ENCODE results near the gene ZNF735.

Gene ZNF735

DNA sequence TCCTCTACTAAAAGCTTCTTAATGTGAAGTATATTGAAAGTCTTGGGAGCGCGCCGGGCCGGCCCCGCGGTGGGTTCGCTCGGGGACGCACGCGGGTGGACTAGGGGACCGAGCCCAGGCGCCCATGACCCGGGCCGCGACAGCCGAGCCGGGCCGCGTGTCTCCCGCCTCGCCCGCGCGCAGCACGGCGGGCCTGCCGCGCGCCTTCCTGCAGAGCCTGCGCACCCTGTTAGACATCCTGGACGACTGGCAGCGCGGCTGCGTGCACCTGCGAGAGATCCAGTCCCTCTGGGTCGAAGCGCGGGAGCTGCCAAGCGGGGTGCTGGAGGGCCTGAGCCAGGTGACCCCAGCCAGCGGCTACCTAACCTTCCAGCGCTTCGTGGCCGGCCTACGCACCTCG is 25.4 kb upstream of the ZNF735 start:
- Histone ChIP-seq H3K9ac (no peak overlapping the region), H3K4me3 (ENCODE audit: low read depth, low read length) (no peak overlapping the region), H3K79me2 (no peaks in the 10 kb centered on the region), H3K27me3 (ENCODE audit: control insufficient read depth, insufficient read depth, low read length) (no peaks in the 10 kb centered on the region), H2AFZ (no peak overlapping the region), H3K9me3 (ENCODE audit: control insufficient read depth, low read length) (no peaks in the 10 kb centered on the region), H3K4me2 (ENCODE audit: low read length) (peak overlapping the region; percentile 44), H3K36me3 (ENCODE audit: control insufficient read depth, insufficient read depth, low read length) (no peaks in the 10 kb centered on the region), H3K27ac (no peak overlapping the region), H3K4me1 (no peaks in the 10 kb centered on the region)
- TF ChIP-seq, protein P1, sequence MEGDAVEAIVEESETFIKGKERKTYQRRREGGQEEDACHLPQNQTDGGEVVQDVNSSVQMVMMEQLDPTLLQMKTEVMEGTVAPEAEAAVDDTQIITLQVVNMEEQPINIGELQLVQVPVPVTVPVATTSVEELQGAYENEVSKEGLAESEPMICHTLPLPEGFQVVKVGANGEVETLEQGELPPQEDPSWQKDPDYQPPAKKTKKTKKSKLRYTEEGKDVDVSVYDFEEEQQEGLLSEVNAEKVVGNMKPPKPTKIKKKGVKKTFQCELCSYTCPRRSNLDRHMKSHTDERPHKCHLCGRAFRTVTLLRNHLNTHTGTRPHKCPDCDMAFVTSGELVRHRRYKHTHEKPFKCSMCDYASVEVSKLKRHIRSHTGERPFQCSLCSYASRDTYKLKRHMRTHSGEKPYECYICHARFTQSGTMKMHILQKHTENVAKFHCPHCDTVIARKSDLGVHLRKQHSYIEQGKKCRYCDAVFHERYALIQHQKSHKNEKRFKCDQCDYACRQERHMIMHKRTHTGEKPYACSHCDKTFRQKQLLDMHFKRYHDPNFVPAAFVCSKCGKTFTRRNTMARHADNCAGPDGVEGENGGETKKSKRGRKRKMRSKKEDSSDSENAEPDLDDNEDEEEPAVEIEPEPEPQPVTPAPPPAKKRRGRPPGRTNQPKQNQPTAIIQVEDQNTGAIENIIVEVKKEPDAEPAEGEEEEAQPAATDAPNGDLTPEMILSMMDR (IDR thresholded peaks at IDR 0.05) = no peak

DNA sequence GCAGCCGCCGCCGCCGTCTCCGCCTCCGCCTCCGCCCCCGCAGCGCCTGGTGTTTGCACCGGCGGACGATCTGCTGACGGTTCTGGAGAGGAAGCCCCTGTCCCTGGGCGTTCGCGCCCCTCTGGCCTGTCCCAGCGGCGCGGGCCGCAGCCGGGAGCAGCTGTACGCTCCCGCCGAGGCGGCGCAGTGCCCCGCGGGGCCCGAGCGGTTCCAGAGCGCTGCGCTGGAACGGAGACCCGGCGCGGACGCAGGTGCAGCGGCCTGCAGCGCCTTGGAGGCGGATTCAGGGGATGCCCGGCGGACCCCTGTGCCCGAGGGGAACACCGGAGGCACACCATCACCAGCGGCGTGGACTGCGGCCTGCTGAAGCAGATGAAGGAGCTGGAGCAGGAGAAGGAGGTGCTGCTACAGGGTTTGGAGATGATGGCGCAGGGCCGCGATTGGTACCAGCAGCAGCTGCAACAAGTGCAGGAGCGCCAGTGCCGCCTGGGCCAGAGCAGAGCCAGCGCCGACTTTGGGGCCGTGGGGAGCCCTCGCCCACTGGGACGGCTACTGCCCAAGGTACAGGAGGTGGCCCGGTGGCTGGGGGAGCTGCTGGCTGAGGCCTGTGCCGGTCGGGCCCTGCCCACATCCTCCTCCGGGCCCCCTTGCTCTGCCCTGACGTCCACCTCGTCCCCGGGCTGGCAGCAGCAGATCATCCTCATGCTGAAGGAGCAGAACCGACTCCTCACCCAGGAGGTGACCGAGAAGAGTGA is 24.8 kb upstream of the ZNF735 start:
- H3K9me3 ChIP-seq (ENCODE audit: control insufficient read depth, low read length) = no peaks in the 10 kb centered on the region
- peak overlapping the region; percentile 44 for H3K4me2 ChIP-seq (ENCODE audit: low read length)
- H3K27me3 ChIP-seq (ENCODE audit: control insufficient read depth, insufficient read depth, low read length) = no peaks in the 10 kb centered on the region
- H3K4me3 ChIP-seq (ENCODE audit: low read depth, low read length) = peak overlapping the region; percentile 27
- no peaks in the 10 kb centered on the region for H3K4me1 ChIP-seq
- no peak overlapping the region for H2AFZ ChIP-seq
- no peak overlapping the region for H3K9ac ChIP-seq
- H3K27ac ChIP-seq = no peak overlapping the region
- no peaks in the 10 kb centered on the region for H3K36me3 ChIP-seq (ENCODE audit: control insufficient read depth, insufficient read depth, low read length)
- no peaks in the 10 kb centered on the region for H3K79me2 ChIP-seq
- TF ChIP-seq, protein P1 (IDR thresholded peaks at IDR 0.05) = no peak

DNA sequence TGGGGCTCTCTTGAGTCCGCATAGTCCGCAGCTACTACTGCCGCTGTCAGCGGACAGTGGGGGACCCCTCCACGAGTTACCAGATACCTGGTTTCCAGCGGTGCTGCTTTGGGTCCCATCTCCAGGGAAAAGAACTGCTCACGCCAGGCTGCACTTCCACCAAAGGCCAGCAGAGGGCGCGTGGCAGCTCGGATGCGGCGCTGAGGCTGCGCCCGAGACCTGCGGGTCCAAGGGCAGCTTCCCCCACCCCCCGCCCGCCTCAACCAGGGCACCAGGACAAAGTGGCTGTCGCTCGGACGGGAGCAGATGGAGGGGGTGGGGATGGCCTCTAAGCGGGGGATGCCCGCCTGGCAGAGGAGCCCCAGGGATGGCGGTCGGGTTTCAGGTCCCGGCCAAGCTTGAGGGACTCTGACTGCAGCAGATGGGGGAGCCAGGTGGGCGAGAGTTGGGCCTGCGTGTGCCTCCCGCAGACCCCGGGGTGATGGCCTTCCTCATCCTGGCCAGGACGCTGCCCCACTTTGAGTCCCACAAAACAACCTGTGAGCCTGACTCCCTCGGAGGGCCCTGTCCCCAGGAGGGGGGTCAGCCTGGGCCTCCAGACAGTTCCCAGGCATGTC is 23.8 kb upstream of the ZNF735 start:
- TF ChIP-seq, protein P1 (IDR thresholded peaks at IDR 0.05) = peak; percentile 18
- no peaks in the 10 kb centered on the region for H3K9me3 ChIP-seq (ENCODE audit: control insufficient read depth, low read length)
- no peaks in the 10 kb centered on the region for H3K27me3 ChIP-seq (ENCODE audit: control insufficient read depth, insufficient read depth, low read length)
- H3K27ac ChIP-seq = no peak overlapping the region
- H3K9ac ChIP-seq = no peak overlapping the region
- no peaks in the 10 kb centered on the region for H3K36me3 ChIP-seq (ENCODE audit: control insufficient read depth, insufficient read depth, low read length)
- no peaks in the 10 kb centered on the region for H3K4me1 ChIP-seq
- no peak overlapping the region for H2AFZ ChIP-seq
- H3K4me3 ChIP-seq (ENCODE audit: low read depth, low read length) = no peak overlapping the region
- peak overlapping the region; percentile 31 for H3K4me2 ChIP-seq (ENCODE audit: low read length)
- no peaks in the 10 kb centered on the region for H3K79me2 ChIP-seq

DNA sequence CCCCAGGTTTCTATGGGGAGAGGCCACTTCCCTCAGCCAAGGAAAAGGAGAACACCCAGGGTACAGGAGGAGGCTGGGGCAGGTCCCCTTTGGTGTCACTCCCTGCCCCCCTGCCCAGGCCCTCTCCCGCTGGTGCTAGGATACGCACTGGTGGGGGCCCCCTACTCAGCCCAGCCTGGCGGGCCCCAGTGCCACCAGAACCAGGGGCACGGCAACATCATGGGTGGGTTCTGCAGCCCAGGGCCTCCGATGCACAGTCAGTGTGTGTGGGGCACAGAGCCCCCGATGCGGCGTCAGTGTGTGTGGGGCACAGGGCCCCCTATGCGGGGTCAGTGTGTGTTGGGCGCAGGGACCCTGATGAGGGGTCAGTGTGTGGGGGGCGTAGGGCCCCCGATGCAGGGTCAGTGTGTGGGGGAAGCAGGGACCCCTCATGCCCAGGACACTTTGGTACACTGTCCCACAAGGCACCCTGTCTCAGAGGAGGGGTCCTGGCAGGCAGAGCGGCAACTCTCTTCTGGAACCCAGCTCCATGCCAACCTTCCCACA is 23.1 kb upstream of the ZNF735 start:
- H3K79me2 ChIP-seq = no peaks in the 10 kb centered on the region
- H3K27ac ChIP-seq = no peak overlapping the region
- no peaks in the 10 kb centered on the region for H3K36me3 ChIP-seq (ENCODE audit: control insufficient read depth, insufficient read depth, low read length)
- no peak overlapping the region for H2AFZ ChIP-seq
- H3K4me3 ChIP-seq (ENCODE audit: low read depth, low read length) = no peak overlapping the region
- H3K4me2 ChIP-seq (ENCODE audit: low read length) = no peak overlapping the region
- no peak overlapping the region for H3K9ac ChIP-seq
- H3K27me3 ChIP-seq (ENCODE audit: control insufficient read depth, insufficient read depth, low read length) = no peaks in the 10 kb centered on the region
- no peaks in the 10 kb centered on the region for H3K9me3 ChIP-seq (ENCODE audit: control insufficient read depth, low read length)
- TF ChIP-seq, protein P1 (IDR thresholded peaks at IDR 0.05) = no peak
- no peaks in the 10 kb centered on the region for H3K4me1 ChIP-seq
